K562 (cell line): ENCODE data around the gene EML2. TPM values are rescaled to one million over a fixed set of nuclear protein-coding genes. Genes with fewer than 3 reads are reported as not detected.

ENCODE experiments used
- CBFA2T2 ChIP-seq: fragments of 450-650 bp; conservative IDR thresholded peaks from 2 replicates; pipeline ENCODE4 v1.6.1; 2017; ENCODE audit warnings: mild to moderate bottlenecking
- CLOCK ChIP-seq: fragments of 250-450 bp; sonication (Bioruptor Pico); IDR thresholded peaks from 2 replicates; pipeline ENCODE4 v1.4.0; 2020; ENCODE audit warnings: mild to moderate bottlenecking, moderate library complexity, borderline replicate concordance
- FOXJ3 ChIP-seq: sonication (generic); formaldehyde crosslinking; IDR thresholded peaks from 2 replicates; pipeline ENCODE4 v1.4.0; 2020; ENCODE audit warnings: mild to moderate bottlenecking, missing genetic modification reagents
- HBP1 ChIP-seq: fragments of 450-650 bp; formaldehyde crosslinking; IDR thresholded peaks from 2 replicates; pipeline ENCODE4 v1.4.0; 2022; ENCODE audit warnings: missing genetic modification characterization
- KHSRP ChIP-seq: fragments of 450-650 bp; IDR thresholded peaks from 2 replicates; pipeline ENCODE4 v1.6.1; 2017
- MEIS2 ChIP-seq: fragments of 450-650 bp; IDR thresholded peaks from 2 replicates; pipeline ENCODE4 v1.6.1; 2014; ENCODE audit warnings: mild to moderate bottlenecking; ENCODE audit not compliant: partially characterized antibody
- NFYB ChIP-seq: IDR thresholded peaks from 2 replicates; pipeline ENCODE4 v1.6.1; 2011; ENCODE audit warnings: mild to moderate bottlenecking, moderate library complexity; ENCODE audit not compliant: insufficient read length; ENCODE audit errors: extremely low read depth
- PKNOX1 ChIP-seq: fragments of 450-650 bp; IDR thresholded peaks from 2 replicates; pipeline ENCODE4 v1.6.1; 2016
- PPARD ChIP-seq: fragments of 250-450 bp; sonication (Bioruptor Pico); IDR thresholded peaks from 2 replicates; pipeline ENCODE4 v1.8.0; 2022; ENCODE audit warnings: inconsistent platforms, mild to moderate bottlenecking, moderate library complexity
- PTTG1 ChIP-seq: fragments of 450-650 bp; IDR thresholded peaks from 2 replicates; pipeline ENCODE4 v1.6.1; 2016; ENCODE audit warnings: low read depth, mild to moderate bottlenecking, missing genetic modification characterization, missing compliant biosample characterization
- RBM15 ChIP-seq: fragments of 200-400 bp; formaldehyde crosslinking; IDR thresholded peaks from 2 replicates; pipeline ENCODE4 v1.6.1; 2018; ENCODE audit warnings: mild to moderate bottlenecking, low read length, moderate library complexity; ENCODE audit not compliant: insufficient read depth
- RCOR1 ChIP-seq, 2 experiments: IDR thresholded peaks; 2 replicates each; pipeline ENCODE4 v1.6.1; 2012; ENCODE audit warnings: low read depth in 2 of 2, low read length in 2 of 2, borderline replicate concordance in 1 of 2, improper control_type of control experiment in 1 of 2
- RUNX1 ChIP-seq: sonication (generic); IDR thresholded peaks from 2 replicates; pipeline ENCODE4 v1.6.1; 2016; ENCODE audit warnings: antibody characterized with exemption, low read depth
- SMAD3 ChIP-seq: fragments of 450-650 bp; formaldehyde crosslinking; conservative IDR thresholded peaks from 2 replicates; pipeline ENCODE4 v1.4.0; 2020; ENCODE audit warnings: mild to moderate bottlenecking
- SOX6 ChIP-seq: fragments of 450-650 bp; IDR thresholded peaks from 2 replicates; pipeline ENCODE4 v1.6.1; 2014; ENCODE audit warnings: mild to moderate bottlenecking
- TRIM28 ChIP-seq: fragments of 450-650 bp; IDR thresholded peaks from 2 replicates; pipeline ENCODE4 v1.6.1; 2017
- ZBTB33 ChIP-seq: sonication (generic); formaldehyde crosslinking; IDR thresholded peaks from 2 replicates; pipeline ENCODE4 v1.8.1; 2023; ENCODE audit warnings: mild to moderate bottlenecking, missing genetic modification reagents
- ZBTB43 ChIP-seq: sonication (generic); formaldehyde crosslinking; IDR thresholded peaks from 2 replicates; pipeline ENCODE4 v1.8.0; 2023; ENCODE audit warnings: mild to moderate bottlenecking, missing genetic modification reagents
- ZNF224 ChIP-seq: sonication (generic); formaldehyde crosslinking; IDR thresholded peaks from 2 replicates; pipeline ENCODE4 v1.8.0; 2022; ENCODE audit warnings: mild to moderate bottlenecking, missing genetic modification reagents
- ZNF551 ChIP-seq: fragments of 250-450 bp; sonication (Bioruptor Pico); IDR thresholded peaks from 2 replicates; pipeline ENCODE4 v1.5.0; 2021; ENCODE audit warnings: mild to moderate bottlenecking, moderate library complexity
- polyA plus RNA-seq, 8 experiments: library from polyadenylated mRNA; depleted of rRNA in 4 of 8; stranded (reverse) in 5 of 8; unstranded in 3 of 8; fragments of >200 nt; fragmentation: Nextera tagmentation in 2 of 8; fragmentation: Illumina TruSeq in 1 of 8; extraction: Ambion mirVana in 2 of 8; extraction: Trizol in 1 of 8; gene quantifications; 2 replicates each; pipeline versions ENCODE4 v1.2.1 to v1.2.3, GENCODE V29; 2011 to 2014; ENCODE audit warnings: inconsistent platforms in 1 of 8, missing spikeins in 1 of 8
- total RNA-seq, 7 experiments: library from RNA; depleted of rRNA in 6 of 7; stranded (reverse); fragments of >200 nt in 6 of 7; fragmentation: Illumina TruSeq in 2 of 7; extraction: Trizol in 2 of 7; gene quantifications; 2 replicates each; pipeline versions ENCODE4 v1.2.1 to v1.2.3, GENCODE V29; 2011 to 2021; ENCODE audit warnings: low replicate concordance in 1 of 7

Gene EML2
- total and polyA plus RNA-seq, 9 of the 15 experiments (the other 6 are each of a cell fraction or from before 2014, with no cell fraction given) = 2.6 to 69.6 (median 24.8) TPM

- TF ChIP-seq ZNF224 (CRISPR knock-in tag) = no peak
- no peak for TF ChIP-seq SMAD3 (CRISPR knock-in tag)
- no peak for TF ChIP-seq PTTG1
- no peak for TF ChIP-seq ZNF551
- no peak for TF ChIP-seq ZBTB33
- TF ChIP-seq FOXJ3 (CRISPR knock-in tag) = no peak
- TF ChIP-seq CLOCK (CRISPR knock-in tag) = no peak
- no peak for TF ChIP-seq ZBTB43 (CRISPR knock-in tag)
- no peak for TF ChIP-seq CBFA2T2
- peak; percentile 44 for TF ChIP-seq MEIS2
- no peak for TF ChIP-seq RBM15
- no peak for TF ChIP-seq NFYB
- no peak for TF ChIP-seq SOX6
- no peak for TF ChIP-seq RUNX1
- no peak for TF ChIP-seq TRIM28
- no peak for TF ChIP-seq HBP1 (CRISPR knock-in tag)
- 0 out of 4 replicates have a peak, but pooled peaks of 1 of the 2 experiments have one; percentile 12 for TF ChIP-seq RCOR1 (IDR thresholded peaks at IDR 0.05; ENCODE audit: borderline replicate concordance in 1 of 2, low read depth in 2 of 2, low read length in 2 of 2)
- no peak for TF ChIP-seq KHSRP
- peak; percentile 43; the same call in 1 of the 2 replicates for TF ChIP-seq PKNOX1
- TF ChIP-seq PPARD (CRISPR knock-in tag) = no peak
Measured at GRCh38 chr19:45577111-45577905, 61.9 kb downstream of the EML2 start (continued).
